Measurements from ENCODE around the gene KPNA3.
"Not testable (repeated sequence)": the region's sequence is repeated elsewhere in the genome, so short reads cannot be mapped to it uniquely, and the experiment has no call there.

- TF ChIP-seq EZH2 (IDR thresholded peaks at IDR 0.05); POLR2AphosphoS5 (IDR thresholded peaks at IDR 0.05; ENCODE audit: borderline replicate concordance, low read depth, low read length): not testable (repeated sequence)
Measured at GRCh38 chr13:49803047-49803446, 10.6 kb upstream of the KPNA3 start.
